ENCODE results near the gene TTC12. TPM values are rescaled to one million over a fixed set of nuclear protein-coding genes. Genes with fewer than 3 reads are reported as not detected.

Gene TTC12
- total and polyA plus RNA-seq, 2 of the 13 experiments (the other 11 are each of a cell fraction or from before 2014, with no cell fraction given), result 5.4 to 11.6 TPM

GRCh38 chr11:113397212-113397611, 82.8 kb downstream of the TTC12 start:
- POLR2A ChIA-PET, result no interaction called here
- H4K20me1 ChIP-seq (ENCODE audit: insufficient read depth, low read length), result no peaks in the 10 kb centered on the region
- intact Hi-C loops (cut with micrococcal nuclease; ENCODE audit: unreplicated experiment), result no loop called here
- H3K4me2 ChIP-seq (ENCODE audit: low read depth, low read length), result no peak overlapping the region
- no peak overlapping the region for H3K27ac ChIP-seq (ENCODE audit: extremely low read length, insufficient read depth, low read length)
- in situ Hi-C loops (cut with HindIII; ENCODE audit: extremely low pct_ligation_motif_present, low pct_unique_long_range_greater_than_20kb), result no loop called here
- CTCF ChIA-PET (ENCODE audit: low intra/inter-chr PET ratio, low total read pairs), result no interaction called here
- no peak overlapping the region for H3K4me3 ChIP-seq (replicated peaks in 1 of 3; ENCODE audit: insufficient read depth in 1 of 3, low read depth in 2 of 3, low read length in 3 of 3)
- FAIRE-seq (no peak), DNase-seq (ENCODE audit: low spot score) (no peak), ATAC-seq (peak; percentile 34; the same call in 2 of the 3 replicates)
- no peaks in the 10 kb centered on the region for H3K4me1 ChIP-seq (ENCODE audit: insufficient read depth, low read length)
- H3K36me3 ChIP-seq (replicated peaks in 1 of 2; ENCODE audit: control insufficient read depth in 1 of 2, insufficient read depth in 2 of 2, low read length in 2 of 2), result no peaks in the 10 kb centered on the region
- BruUV-seq (replicated peaks), result no TSS peak
- H3K79me2 ChIP-seq (ENCODE audit: insufficient read depth, low read length), result no peaks in the 10 kb centered on the region
- H3K9me3 ChIP-seq (ENCODE audit: low read length), result no peaks in the 10 kb centered on the region
- H3K9ac ChIP-seq (ENCODE audit: insufficient read depth, low read depth, low read length), result no peak overlapping the region
- TF ChIP-seq ZNF441 (CRISPR knock-in tag; IDR thresholded peaks at IDR 0.05; ENCODE audit: borderline replicate concordance) (no peak), ZNF572 (CRISPR knock-in tag; IDR thresholded peaks at IDR 0.05) (no peak), ZSCAN9 (CRISPR knock-in tag; IDR thresholded peaks at IDR 0.05; ENCODE audit: borderline replicate concordance) (no peak), STAT6 (CRISPR knock-in tag; IDR thresholded peaks at IDR 0.05; ENCODE audit: borderline replicate concordance) (no peak), KLF13 (CRISPR knock-in tag; IDR thresholded peaks at IDR 0.05) (no peak), NRL (CRISPR knock-in tag; IDR thresholded peaks at IDR 0.05; ENCODE audit: borderline replicate concordance) (no peak), SRY (CRISPR knock-in tag; IDR thresholded peaks at IDR 0.05) (no peak), ZBTB7B (CRISPR knock-in tag; IDR thresholded peaks at IDR 0.05) (no peak), ZNF83 (CRISPR knock-in tag; IDR thresholded peaks at IDR 0.05; ENCODE audit: borderline replicate concordance) (no peak), ZNF766 (CRISPR knock-in tag; IDR thresholded peaks at IDR 0.05; ENCODE audit: borderline replicate concordance) (no peak), CCDC6 (CRISPR knock-in tag; IDR thresholded peaks at IDR 0.05) (no peak), SP2 (CRISPR knock-in tag; IDR thresholded peaks at IDR 0.05) (no peak), FOXJ3 (CRISPR knock-in tag; IDR thresholded peaks at IDR 0.05; ENCODE audit: borderline replicate concordance) (no peak), NR3C1 (CRISPR knock-in tag; IDR thresholded peaks at IDR 0.05) (no peak), ZNF687 (CRISPR knock-in tag; IDR thresholded peaks at IDR 0.05) (no peak)
- H2AFZ ChIP-seq (ENCODE audit: low read length), result no peak overlapping the region
- H3K27me3 ChIP-seq (ENCODE audit: control insufficient read depth in 1 of 2, insufficient read depth in 2 of 2, low read length in 2 of 2), result peaks cover 2 to 15% of the 10 kb centered on the region in 2 experiments; a peak in 4 of 5 replicates
- 5% methylated on average over 3 of the region's 7 CpGs for WGBS (ENCODE audit: low lambda C conversion rate)

All from HepG2 (cell line).